Measurements from ENCODE around the gene KCNE4. TPM values are rescaled to one million over a fixed set of nuclear protein-coding genes. Genes with fewer than 3 reads are reported as not detected.
"Not testable (repeated sequence)": the region's sequence is repeated elsewhere in the genome, so short reads cannot be mapped to it uniquely, and the experiment has no call there.

Gene KCNE4
- total and polyA plus RNA-seq, 9 donors: 2.8 to 8.0 (median 6.4) TPM

DNA sequence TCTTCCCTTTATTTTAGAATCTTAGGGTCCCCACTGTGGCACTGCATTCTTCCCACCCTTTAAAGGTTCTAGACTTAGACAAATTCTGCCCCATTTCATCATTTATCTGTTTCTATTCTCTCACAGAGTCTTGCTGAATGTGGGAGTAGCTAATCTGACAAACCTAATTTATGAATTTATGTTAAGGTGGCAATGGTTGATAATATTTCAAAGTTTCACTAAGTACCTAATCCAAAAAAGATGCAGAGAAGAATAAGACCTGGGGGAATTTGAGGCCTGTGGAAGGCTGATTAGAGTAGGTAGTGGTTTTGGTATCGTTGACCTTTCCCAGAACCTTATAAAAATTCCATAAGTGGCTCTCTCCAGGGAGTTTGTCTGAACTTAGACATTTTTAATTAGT is 18.0 kb downstream of the KCNE4 start:
- no peak overlapping the region for H3K4me3 ChIP-seq (ENCODE audit: low read length)
- no peaks in the 10 kb centered on the region for H3K27me3 ChIP-seq (ENCODE audit: control insufficient read depth, insufficient read depth, low read length)
- H3K27ac ChIP-seq (ENCODE audit: low read length): no peak overlapping the region
- WGBS (ENCODE audit: insufficient coverage): no CpG with 5 or more reads among the region's 1 CpG
- no peaks in the 10 kb centered on the region for H3K9me3 ChIP-seq (replicated peaks; ENCODE audit: control insufficient read depth, low read depth, low read length)
- DNase-seq: no peak
- no peaks in the 10 kb centered on the region for H3K36me3 ChIP-seq (ENCODE audit: control insufficient read depth, insufficient read depth, low read length)
- no peaks in the 10 kb centered on the region for H3K4me1 ChIP-seq (ENCODE audit: control insufficient read depth, insufficient read depth, low read length)

DNA sequence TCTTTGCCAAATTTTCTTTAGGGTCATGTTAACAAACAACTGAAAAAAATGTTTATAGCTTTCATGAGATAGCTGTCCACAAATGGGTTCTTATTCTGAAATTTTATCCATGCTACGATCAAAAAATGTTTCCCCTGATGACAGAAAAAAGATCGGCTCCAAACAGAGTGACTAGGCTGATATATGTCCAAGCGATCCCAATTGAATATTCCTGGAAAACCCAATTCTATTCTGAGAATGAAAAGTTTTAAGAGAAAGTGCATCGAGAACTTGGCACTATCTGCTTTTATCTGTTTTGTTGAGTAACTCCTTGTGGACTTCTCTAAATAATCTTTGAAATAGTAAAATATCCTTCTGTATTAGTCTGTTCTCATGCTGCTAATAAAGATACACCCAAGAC is 19.1 kb downstream of the KCNE4 start:
- WGBS (ENCODE audit: insufficient coverage): no CpG with 5 or more reads among the region's 4 CpGs
- H3K9me3 ChIP-seq (replicated peaks; ENCODE audit: control insufficient read depth, low read depth, low read length): no peaks in the 10 kb centered on the region
- DNase-seq: peak; percentile 89
- no peaks in the 10 kb centered on the region for H3K4me1 ChIP-seq (ENCODE audit: control insufficient read depth, insufficient read depth, low read length)
- H3K4me3 ChIP-seq (ENCODE audit: low read length): no peak overlapping the region
- no peaks in the 10 kb centered on the region for H3K27me3 ChIP-seq (ENCODE audit: control insufficient read depth, insufficient read depth, low read length)
- no peaks in the 10 kb centered on the region for H3K36me3 ChIP-seq (ENCODE audit: control insufficient read depth, insufficient read depth, low read length)
- H3K27ac ChIP-seq (ENCODE audit: low read length): peak overlapping the region; percentile 23

DNA sequence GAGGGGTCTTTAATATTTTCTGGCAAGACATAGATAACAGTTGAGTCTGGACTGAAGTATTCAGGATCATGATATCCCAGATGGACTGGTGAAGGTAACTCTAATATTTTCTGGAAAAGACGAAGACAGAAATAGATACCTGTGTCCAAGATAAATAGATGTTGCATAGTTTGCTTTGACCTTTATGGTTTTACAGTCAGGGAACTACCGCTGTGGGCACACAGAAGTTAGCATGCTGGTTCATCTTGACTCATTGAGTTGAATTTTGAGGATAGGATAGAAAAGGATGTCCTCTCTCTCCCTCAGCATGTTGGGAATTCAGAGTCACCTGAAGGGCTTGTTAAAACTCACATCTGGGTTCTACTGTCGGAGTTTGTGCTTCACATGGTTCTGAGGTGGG is 20.8 kb downstream of the KCNE4 start:
- Histone ChIP-seq H3K27ac (ENCODE audit: low read length) (no peak overlapping the region), H3K9me3 (replicated peaks; ENCODE audit: control insufficient read depth, low read depth, low read length) (no peaks in the 10 kb centered on the region), H3K36me3 (ENCODE audit: control insufficient read depth, insufficient read depth, low read length) (no peaks in the 10 kb centered on the region), H3K4me3 (ENCODE audit: low read length) (no peak overlapping the region), H3K4me1 (ENCODE audit: control insufficient read depth, insufficient read depth, low read length) (no peaks in the 10 kb centered on the region), H3K27me3 (ENCODE audit: control insufficient read depth, insufficient read depth, low read length) (no peaks in the 10 kb centered on the region)
- no peak for DNase-seq
- whole genome bisulfite sequencing (ENCODE audit: insufficient coverage): 100% methylated on average over 1 of the region's 3 CpGs

DNA sequence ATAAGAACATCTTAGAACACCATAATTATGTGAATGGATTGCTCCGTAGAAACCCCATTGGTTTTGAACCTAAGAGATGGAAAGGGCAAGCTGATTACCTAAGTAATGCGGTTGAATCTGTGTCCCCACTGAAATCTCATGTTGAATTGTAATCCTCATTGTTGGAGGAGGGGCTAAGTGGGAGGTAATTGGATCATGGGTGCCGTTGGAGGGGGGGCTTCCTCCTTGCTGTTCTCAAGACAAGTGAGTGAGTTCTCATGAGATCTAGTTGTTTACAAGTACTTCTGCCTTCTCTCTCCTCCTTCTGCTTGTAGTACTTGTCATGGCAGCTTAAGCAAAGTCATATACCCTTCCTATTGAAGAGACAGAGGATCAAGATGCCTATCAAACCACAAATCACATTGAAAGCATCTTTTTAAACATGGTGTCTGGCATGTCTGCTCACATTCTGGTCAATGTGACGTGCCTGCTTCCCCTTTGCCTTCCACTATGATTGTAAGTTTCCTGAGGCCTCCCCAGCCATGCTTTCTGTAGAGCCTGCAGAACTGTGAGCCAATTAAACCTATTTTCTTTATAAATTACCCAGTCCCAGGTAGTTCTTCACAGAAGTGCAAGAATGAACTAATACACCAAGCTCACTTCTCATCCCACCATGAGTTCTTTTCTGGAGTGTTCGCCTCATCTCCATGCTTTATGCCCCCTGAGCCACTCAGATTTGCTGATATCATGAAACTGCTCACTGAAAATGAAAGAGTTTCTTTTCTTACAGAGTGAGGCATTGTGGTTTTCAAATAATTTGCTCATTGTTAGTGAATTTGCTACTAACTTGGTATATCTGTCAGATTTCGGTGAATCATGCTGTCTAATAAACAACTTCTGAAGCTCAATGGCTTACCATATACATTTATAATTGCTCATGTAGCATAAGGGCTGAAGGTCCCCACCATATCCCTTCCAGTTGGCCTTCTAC is 23.6 kb downstream of the KCNE4 start:
- no peaks in the 10 kb centered on the region for H3K9me3 ChIP-seq (replicated peaks; ENCODE audit: control insufficient read depth, low read depth, low read length)
- H3K4me1 ChIP-seq (ENCODE audit: control insufficient read depth, insufficient read depth, low read length): no peaks in the 10 kb centered on the region
- no peak overlapping the region for H3K27ac ChIP-seq (ENCODE audit: low read length)
- H3K27me3 ChIP-seq (ENCODE audit: control insufficient read depth, insufficient read depth, low read length): no peaks in the 10 kb centered on the region
- no peaks in the 10 kb centered on the region for H3K36me3 ChIP-seq (ENCODE audit: control insufficient read depth, insufficient read depth, low read length)
- DNase-seq: no peak
- H3K4me3 ChIP-seq (ENCODE audit: low read length): no peak overlapping the region
- 100% methylated on average over 1 of the region's 6 CpGs for WGBS (ENCODE audit: insufficient coverage)

DNA sequence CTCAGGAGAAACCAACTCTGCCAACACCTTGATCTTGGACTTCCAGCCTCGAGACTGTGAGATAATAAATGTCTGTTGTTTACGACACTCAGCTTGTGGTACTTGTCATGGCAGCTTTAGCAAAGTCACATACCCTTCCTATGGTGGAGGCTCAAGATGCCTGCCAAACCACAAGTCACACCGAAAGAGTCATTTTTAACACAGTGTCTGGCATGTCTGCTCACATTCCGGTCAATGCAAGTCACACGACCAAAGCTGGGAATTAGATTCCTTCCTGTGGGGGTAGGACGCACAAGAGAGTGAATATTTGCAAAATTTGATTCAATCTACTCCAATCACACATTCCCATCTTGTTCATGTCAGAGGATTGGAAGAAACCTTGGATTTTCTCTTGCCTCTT is 24.6 kb downstream of the KCNE4 start:
- no peaks in the 10 kb centered on the region for H3K4me1 ChIP-seq (ENCODE audit: control insufficient read depth, insufficient read depth, low read length)
- 90% methylated on average over 2 of the region's 6 CpGs for WGBS (ENCODE audit: insufficient coverage)
- DNase-seq: no peak
- H3K27me3 ChIP-seq (ENCODE audit: control insufficient read depth, insufficient read depth, low read length): no peaks in the 10 kb centered on the region
- H3K9me3 ChIP-seq (replicated peaks; ENCODE audit: control insufficient read depth, low read depth, low read length): no peaks in the 10 kb centered on the region
- H3K4me3 ChIP-seq (ENCODE audit: low read length): no peak overlapping the region
- H3K36me3 ChIP-seq (ENCODE audit: control insufficient read depth, insufficient read depth, low read length): no peaks in the 10 kb centered on the region
- no peak overlapping the region for H3K27ac ChIP-seq (ENCODE audit: low read length)

DNA sequence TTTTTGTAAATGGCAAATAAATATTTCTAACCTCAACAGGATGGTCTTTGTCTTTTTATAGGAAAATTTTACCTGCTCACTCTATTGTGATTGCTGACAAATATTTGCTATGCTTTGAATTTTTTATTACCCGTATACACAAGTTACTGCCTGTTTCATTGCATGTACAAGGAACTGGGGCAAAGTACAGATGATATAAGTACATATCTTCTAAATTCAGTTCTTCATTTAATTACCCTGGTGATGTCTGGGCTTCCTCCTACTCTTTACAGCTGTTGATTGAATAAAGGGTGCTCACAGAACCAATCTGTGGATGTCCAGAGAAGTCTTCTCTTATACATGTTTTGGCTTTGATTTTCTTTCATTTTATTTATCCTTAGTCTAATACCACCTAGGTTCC is 26.5 kb downstream of the KCNE4 start:
- Histone ChIP-seq H3K4me1 (ENCODE audit: control insufficient read depth, insufficient read depth, low read length) (no peaks in the 10 kb centered on the region), H3K9me3 (replicated peaks; ENCODE audit: control insufficient read depth, low read depth, low read length) (no peaks in the 10 kb centered on the region), H3K36me3 (ENCODE audit: control insufficient read depth, insufficient read depth, low read length) (no peaks in the 10 kb centered on the region), H3K27me3 (ENCODE audit: control insufficient read depth, insufficient read depth, low read length) (no peaks in the 10 kb centered on the region), H3K27ac (ENCODE audit: low read length) (no peak overlapping the region), H3K4me3 (ENCODE audit: low read length) (no peak overlapping the region)
- DNase-seq: no peak
- no CpG with 5 or more reads among the region's 1 CpG for WGBS (ENCODE audit: insufficient coverage)

DNA sequence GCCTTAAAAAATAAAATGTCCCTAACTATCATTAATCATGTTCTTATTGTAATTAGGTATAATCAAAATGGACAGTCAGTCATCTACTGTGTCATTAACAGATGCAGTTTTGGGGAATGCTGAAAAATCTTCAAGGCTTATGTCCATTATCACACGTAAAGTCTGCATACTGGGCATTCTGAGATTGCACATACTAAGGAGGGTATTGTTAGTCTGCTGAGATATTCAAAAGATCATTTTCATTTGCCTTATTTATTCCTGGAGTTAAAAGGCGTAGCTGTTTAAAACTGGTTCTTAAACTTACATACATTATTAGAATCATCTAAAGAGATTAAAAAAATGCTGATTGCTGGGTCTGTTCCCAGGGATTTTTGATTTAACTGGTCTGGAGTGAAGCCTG is 27.4 kb downstream of the KCNE4 start:
- WGBS (ENCODE audit: insufficient coverage): no CpG with 5 or more reads among the region's 2 CpGs
- Histone ChIP-seq H3K4me3 (ENCODE audit: low read length) (no peak overlapping the region), H3K36me3 (ENCODE audit: control insufficient read depth, insufficient read depth, low read length) (no peaks in the 10 kb centered on the region), H3K27me3 (ENCODE audit: control insufficient read depth, insufficient read depth, low read length) (no peaks in the 10 kb centered on the region), H3K9me3 (replicated peaks; ENCODE audit: control insufficient read depth, low read depth, low read length) (no peaks in the 10 kb centered on the region), H3K27ac (ENCODE audit: low read length) (no peak overlapping the region), H3K4me1 (ENCODE audit: control insufficient read depth, insufficient read depth, low read length) (no peaks in the 10 kb centered on the region)
- DNase-seq: no peak

DNA sequence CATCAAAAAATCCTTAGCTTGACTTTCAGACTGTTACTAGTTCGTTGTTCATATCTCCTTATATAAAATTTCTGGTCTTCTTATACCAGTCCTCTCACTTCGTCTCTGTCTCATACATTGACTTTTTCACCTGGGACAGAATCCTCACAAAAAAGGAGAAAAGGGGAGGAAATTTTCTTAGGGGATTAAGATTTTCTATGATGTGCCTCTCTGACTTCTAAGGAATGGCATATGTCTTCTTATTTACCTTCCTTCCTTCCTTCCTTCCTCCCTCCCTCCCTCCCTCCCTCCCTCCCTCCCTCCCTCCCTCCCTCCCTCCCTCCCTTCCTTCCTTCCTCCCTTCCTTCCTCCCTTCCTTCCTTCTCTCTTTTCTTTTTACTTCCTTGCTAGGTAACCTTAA is 27.9 kb downstream of the KCNE4 start:
- Histone ChIP-seq H3K36me3 (ENCODE audit: control insufficient read depth, insufficient read depth, low read length) (no peaks in the 10 kb centered on the region), H3K4me1 (ENCODE audit: control insufficient read depth, insufficient read depth, low read length) (peaks cover 3% of the 10 kb centered on the region), H3K27ac (ENCODE audit: low read length) (no peak overlapping the region), H3K27me3 (ENCODE audit: control insufficient read depth, insufficient read depth, low read length) (no peaks in the 10 kb centered on the region), H3K4me3 (ENCODE audit: low read length) (no peak overlapping the region), H3K9me3 (replicated peaks; ENCODE audit: control insufficient read depth, low read depth, low read length) (no peaks in the 10 kb centered on the region)
- WGBS (ENCODE audit: insufficient coverage): no CpG with 5 or more reads among the region's 2 CpGs
- DNase-seq: no peak

DNA sequence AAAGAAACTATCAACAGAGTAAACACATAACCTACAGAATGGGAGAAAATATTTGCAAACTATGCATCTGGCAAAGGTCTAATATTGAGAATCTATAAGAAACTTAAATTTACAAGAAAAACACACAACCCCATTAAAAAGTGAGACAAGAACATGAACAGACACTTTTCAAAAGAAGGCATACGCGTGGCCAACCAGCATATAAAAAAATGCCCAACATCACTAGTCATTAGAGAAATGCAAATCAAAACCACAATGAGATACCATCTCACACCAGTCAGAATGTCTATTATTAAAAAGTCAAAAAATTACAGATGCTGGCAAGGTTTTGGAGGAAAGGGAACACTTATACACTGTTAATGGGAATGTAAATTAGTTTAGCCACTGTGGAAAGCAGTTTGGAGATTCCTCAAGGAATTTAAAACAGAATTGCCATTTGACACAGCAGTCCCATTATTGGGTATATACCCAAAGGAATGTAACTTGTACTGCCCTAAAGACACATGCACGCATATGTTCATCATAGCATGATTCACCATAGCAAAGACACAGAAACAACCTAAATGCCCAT is 28.9 kb downstream of the KCNE4 start:
- not testable (repeated sequence) for H3K4me1 ChIP-seq (ENCODE audit: control insufficient read depth, insufficient read depth, low read length); H3K36me3 ChIP-seq (ENCODE audit: control insufficient read depth, insufficient read depth, low read length); H3K9me3 ChIP-seq (replicated peaks; ENCODE audit: control insufficient read depth, low read depth, low read length); DNase-seq; H3K27ac ChIP-seq (ENCODE audit: low read length); H3K27me3 ChIP-seq (ENCODE audit: control insufficient read depth, insufficient read depth, low read length); H3K4me3 ChIP-seq (ENCODE audit: low read length)
- no CpG with 5 or more reads among the region's 3 CpGs for WGBS (ENCODE audit: insufficient coverage)

DNA sequence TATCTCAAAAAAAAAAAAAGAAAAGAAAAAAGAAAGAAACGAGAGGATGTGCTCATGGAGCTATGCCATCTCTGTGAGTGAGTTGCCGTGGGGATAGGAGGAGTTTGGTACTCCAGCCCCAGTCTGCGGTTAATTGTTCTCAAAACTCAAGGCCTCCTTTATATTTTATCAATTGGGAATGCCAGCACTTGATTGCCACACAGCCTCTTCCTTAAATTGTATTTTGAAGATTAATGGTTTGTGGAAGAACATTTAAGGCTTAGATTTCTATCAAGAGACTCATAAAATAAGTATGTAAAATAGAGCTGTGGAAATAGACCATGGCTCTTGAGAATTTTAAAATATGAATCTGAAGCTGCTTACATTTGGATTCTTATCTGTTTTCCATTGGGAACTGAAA is 29.8 kb downstream of the KCNE4 start:
- no peak overlapping the region for H3K27ac ChIP-seq (ENCODE audit: low read length)
- no peaks in the 10 kb centered on the region for H3K36me3 ChIP-seq (ENCODE audit: control insufficient read depth, insufficient read depth, low read length)
- no peaks in the 10 kb centered on the region for H3K9me3 ChIP-seq (replicated peaks; ENCODE audit: control insufficient read depth, low read depth, low read length)
- H3K27me3 ChIP-seq (ENCODE audit: control insufficient read depth, insufficient read depth, low read length): no peaks in the 10 kb centered on the region
- peaks cover 3% of the 10 kb centered on the region for H3K4me1 ChIP-seq (ENCODE audit: control insufficient read depth, insufficient read depth, low read length)
- peak; percentile 33 for DNase-seq
- no CpG with 5 or more reads among the region's 3 CpGs for WGBS (ENCODE audit: insufficient coverage)
- H3K4me3 ChIP-seq (ENCODE audit: low read length): no peak overlapping the region

Data from muscle of leg (tissue), 11 donors.